ENCODE data around the gene TOX3.

Gene TOX3

DNA sequence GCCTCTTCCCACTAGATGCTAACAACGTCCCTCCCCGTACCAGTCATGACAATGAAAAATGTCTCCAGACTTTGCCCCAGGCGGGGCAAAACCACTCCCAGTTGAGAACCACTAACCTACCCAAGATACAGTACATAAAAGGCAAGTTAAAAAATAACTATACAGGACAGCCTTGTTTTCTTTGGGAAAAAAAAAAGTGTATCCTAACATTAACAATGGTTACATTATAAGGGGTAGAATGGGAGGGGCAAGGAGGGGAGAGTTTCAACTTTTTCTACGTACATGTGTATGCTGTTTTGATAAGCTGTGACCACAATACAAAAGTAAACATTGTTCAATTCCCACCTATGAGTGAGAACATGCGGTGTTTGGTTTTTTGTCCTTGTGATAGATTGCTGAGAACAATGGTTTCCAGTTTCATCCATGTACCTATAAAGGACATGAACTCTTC is 94.9 kb downstream of the TOX3 start:
- DNase-seq = no peak

DNA sequence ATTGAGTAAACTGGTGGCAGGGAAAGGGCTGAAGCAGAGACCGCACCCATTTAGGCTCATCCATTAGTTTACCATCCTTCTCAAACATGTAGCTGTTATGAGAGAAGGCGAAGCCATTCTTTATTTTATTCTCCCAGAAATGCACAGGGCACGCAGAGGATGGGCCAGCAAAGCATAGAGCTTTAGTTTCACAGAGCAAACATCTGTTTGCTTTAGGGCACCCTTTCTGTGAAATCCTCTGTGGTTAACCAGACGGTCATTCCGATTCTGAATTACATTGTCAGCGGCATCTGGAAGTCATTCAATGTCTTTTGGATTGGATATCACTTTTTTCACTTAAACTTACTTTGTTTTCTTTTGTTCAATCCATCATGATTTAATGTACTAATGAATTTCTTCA is 96.0 kb downstream of the TOX3 start:
- DNase-seq = no peak

DNA sequence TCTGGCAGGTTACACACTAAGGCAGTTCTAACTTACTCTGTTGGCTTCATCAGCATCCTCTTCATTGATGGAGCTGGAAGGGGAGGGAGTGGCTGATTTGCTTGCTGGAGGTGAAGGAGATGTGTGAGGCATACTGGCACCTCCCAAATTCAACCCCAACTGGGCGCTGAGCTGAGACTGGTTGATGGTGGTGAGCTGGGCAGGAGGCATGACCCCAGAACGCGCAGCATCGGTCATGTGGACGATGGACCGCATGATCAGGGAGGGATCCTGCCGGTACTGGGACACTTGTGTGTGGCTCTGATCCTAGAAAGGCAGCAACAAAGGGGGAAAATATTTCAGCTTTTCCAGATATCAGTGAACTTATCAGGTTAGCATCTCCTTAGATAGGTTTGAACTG is 96.7 kb downstream of the TOX3 start:
- no peak for DNase-seq

DNA sequence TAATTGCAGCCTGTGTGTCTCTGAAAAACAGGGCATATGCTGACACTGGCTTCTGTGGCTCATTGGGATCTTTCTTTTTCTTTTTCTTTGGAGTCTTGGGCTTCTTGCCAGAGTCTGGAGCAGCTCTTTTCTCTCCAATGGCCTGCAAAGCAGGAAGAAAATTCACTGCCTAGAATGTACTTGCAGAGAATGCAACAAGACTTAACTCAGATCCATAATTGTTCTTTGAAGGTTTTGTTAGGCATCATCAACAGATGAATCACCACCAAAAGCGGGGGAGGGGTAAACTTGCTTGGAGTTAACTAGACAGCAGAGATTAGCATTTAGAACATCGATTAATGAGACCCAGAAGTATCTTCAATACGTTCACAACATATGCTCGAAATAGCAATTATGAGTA is 100.9 kb downstream of the TOX3 start:
- DNase-seq = no peak

DNA sequence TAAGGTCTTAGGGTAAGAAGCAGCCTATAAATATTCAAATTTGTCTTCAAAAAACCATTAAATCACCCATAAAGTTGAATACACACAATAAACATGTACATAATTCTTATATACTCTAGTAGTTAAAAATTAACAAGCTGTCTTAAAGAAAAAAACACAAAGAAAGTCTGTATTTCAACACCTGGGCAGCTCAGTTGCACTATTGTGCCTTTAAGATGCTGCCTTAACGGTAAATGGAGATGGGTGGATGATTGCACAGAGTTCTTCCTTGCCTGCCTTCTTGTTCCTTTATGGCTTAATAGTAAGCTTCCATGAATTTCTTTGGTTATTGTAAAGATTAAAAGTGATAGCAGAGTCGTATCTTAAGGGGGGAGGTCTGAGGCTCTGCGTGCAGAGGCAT is 105.1 kb downstream of the TOX3 start:
- DNase-seq = no peak

DNA sequence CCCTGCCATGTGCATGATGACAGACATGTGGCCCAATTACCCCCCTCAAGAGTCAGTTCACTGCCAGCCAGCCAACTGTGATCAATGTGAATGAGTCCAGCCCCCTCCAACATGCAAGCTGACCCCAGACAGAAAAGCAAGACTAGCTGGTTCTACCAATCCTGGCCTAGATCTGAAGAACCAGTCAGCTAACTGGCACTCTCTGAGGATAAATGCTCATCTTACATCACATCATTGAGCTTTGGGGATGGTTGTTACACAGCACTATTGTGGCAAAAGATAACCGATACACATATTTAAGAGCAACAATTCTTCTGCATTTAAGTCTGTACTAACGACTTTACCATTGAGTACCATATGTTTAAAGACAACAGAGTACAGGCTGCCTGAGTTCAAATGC is 106.7 kb downstream of the TOX3 start:
- DNase-seq = no peak

DNA sequence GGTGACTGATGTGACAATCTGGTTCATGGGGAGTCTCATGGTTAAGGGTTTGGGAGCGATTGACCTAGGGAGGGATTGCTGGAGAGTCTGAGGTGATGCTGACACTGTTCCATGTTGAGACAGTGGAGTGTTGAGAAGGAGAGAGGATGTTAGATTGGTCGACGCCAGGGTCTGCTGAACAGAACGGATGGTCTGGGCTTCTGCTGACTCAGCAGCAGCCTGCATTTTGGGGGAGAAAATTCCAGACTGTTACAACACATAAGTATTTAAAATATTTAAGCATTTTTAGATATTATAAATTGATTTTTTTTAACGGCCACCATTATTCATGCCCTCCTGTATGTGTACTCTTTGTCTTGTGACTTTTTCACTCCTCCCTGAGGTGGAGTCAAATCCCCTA is 107.2 kb downstream of the TOX3 start:
- DNase-seq = no peak

DNA sequence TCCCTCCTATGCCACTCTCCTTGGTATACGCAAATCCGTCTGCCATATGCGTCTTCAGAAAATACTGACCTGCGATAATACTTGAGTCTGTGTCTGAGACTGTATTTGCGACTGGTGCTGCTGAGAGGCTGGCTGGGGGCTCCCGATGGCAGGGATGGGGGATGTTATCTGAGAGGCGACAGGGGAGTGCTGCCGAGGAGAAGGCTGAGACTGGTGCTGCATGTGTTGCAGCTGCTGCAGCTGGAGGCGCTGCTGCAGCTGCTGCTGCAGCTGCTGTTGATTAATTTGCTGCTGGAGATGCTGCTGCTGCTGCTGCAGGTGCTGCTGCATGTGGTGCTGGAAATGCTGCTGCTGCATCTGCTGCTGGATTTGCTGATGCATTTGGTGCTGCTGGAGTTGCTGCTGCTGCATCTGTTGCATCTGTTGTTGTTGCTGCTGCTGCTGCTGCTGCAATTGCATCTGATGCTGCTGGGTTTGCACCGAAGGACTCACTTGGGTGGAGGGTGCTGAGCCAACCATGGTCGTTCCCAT is 107.7 kb downstream of the TOX3 start:
- DNase-seq = no peak

DNA sequence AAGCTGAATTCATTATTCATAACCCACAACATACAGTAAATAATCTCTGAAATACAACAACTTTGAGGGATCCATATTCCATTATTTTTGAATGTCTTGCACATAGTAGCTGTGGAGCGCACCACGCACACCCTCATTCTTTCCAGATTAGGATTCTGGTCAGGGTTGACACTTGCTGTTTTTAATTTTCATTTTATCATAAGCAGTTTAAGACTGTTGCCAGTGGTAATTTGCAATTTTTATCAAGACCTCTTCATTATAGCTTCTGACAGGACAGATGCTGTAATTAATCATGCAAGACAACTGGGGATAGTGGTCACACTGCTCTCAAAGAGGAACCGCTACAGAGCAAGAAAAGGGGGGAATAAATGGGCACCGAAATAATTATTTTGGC is 109.7 kb downstream of the TOX3 start:
- DNase-seq = no peak

DNA sequence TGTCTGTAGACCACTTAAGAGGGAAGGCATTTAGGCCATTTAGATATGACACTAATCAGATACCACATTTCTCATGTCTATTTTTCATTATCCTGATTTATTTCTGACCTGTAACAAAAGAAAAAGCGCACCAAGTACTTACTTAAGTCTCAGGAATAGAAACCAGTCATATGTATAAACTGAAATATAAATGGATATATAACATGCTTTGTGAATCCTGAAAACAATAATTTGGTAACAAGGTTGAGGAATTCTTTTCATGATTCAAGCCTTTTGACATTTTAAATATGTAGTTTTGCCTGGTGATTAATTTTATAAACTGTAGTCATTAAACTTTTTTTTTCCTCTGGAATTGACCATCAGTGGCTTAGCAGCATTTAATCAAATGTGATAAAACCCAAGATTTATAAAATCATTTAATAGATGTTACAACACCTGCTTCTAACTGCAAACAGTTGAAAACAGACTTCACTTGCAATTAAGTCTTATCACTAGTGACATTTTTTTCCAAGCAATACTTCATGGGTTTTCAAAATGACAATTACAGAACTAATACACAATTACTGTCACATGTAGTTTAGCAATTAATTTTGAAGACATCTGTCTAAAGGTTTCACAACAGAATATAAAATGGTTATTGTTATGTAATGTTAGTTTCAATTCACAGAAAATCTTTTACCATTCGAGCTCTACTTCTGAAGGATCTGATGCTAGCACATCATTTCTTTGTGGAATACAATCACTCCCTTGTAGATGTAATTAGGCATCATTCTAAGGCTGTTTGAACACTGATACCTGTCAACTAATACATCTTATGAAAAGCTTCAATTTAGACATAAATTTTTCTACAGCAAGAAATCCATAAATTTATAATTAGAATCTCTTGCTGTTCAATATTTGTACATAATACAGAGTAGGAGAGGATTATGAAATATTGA is 110.3 kb downstream of the TOX3 start:
- DNase-seq = no peak

DNA sequence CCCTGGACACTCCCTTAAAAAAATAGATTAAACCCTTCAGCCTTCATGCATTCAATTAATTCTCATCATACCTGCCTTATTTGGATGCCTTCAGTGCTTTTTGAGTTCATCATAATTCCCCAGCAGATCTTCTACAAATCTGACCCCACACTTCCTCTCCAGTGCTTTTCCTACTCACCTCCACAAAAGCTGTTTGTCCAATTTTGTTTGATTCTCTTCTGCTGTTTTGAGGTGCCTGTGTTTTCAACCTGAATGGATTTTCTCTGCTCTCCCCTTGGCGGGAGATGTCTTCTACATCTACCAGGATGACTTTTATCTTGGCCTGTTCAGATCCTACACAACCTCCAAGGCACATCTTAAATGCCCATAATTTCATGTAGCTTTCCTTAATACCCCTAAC is 112.7 kb downstream of the TOX3 start:
- no peak for DNase-seq

DNA sequence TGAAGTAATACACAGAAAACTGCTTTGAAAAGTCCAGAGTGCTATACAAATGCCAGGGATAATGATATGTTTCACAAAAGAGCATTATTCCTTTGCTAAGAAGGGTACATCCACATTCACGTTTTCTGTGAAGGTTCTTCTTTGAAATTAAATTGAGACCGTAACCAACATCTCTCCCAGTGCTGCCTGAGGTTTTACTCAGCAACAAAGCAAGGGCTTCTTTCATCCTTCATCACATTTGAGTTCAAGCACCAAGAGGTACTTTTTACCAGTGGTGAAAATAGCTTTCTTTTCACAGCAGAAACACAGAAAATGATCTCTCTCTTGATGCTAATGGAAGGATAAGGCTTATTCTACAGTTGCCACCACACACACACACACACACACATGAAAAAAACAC is 113.3 kb downstream of the TOX3 start:
- no peak for DNase-seq

DNA sequence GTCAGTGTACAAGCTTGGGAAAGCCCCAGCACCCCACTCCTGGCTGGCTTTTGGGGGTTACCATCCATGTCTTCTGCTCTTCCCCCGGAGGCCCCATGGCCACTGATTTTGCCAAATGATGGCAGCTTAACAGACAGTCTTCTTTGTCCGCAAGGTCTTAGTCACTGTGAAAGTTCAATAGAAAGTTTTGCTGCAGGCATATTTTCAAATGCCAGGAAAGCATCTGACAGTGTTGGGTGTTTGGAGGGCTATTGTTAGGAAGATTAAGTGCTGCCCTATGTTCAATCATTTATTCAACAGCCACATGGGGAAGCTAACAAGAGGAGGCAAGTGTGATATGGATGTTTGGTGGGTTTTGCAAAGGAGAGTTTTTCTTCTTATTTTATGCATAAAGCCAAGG is 122.4 kb downstream of the TOX3 start:
- DNase-seq = no peak

DNA sequence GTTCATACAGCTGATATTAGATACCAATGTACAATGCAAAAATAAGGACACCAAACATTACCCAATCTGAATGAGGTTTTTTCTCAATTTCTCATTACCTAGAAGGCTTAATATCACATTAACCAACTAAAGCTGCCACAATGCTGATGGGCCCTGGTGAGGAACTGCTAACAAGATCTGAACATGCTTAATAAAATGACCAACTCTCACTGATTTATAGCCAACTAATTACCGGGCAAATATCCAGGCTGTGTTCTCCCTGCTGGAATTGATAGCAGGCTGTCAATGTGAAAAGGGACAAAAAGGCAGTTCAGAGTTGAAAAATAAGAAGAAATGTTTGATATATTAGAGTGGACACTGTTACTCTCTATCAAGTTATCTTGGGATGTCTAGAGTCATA is 124.6 kb downstream of the TOX3 start:
- no peak for DNase-seq

DNA sequence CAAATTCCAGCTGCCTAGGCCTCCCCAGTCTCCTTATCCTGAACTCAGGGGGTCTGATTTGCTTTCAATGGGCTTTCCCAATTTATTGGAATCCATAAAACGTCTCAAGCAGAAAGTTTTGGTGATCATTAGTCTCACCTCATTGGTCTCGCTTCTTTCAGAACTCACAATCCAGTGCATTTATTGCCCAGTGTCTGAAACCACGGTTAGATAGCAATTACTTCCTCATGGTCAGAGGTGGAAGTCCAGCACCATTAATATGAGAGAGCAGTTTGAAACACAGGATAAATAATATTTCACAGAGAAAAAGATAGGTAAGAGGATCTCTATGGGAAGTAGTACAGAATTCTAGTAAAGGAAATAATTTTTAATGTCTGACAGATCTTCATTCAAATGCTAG is 128.7 kb downstream of the TOX3 start:
- no peak for DNase-seq

DNA sequence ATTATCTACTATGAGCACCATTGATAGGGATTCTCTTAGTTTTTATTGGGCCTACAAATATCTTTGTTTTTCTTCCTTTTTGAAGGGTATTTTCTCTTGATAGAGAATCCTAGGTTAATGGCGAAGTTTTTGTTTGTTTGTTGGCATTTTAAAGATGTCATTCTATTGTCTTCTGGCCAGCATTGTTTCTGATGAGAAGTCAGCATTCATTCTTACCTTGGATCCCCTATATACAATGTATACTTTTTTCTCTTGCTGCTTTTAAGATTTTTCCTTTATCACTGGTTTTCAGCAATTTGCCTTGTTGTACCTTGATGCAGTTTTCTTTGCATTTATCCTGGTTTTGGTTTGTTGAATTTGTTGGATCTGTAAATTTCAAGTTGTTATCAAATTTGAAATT is 130.1 kb downstream of the TOX3 start:
- no peak for DNase-seq

DNA sequence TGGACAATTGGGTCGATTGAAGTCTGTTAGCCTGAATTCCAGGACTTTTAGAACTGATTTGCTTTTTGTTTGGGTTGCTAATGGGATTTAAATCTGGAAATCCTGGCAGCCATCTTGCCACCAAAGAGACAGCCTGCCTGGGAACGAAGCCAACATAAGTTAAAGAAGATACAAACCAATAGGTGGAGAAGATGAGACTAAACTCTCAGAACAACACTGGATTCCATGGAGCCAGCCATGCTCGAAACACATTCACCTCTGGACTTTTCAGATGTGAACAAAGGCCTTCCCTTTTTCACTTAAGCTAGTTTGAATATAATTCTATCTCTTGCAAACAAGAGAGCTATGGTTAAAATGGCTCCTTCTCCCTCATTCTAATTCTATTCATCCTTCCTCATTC is 135.9 kb downstream of the TOX3 start:
- no peak for DNase-seq

DNA sequence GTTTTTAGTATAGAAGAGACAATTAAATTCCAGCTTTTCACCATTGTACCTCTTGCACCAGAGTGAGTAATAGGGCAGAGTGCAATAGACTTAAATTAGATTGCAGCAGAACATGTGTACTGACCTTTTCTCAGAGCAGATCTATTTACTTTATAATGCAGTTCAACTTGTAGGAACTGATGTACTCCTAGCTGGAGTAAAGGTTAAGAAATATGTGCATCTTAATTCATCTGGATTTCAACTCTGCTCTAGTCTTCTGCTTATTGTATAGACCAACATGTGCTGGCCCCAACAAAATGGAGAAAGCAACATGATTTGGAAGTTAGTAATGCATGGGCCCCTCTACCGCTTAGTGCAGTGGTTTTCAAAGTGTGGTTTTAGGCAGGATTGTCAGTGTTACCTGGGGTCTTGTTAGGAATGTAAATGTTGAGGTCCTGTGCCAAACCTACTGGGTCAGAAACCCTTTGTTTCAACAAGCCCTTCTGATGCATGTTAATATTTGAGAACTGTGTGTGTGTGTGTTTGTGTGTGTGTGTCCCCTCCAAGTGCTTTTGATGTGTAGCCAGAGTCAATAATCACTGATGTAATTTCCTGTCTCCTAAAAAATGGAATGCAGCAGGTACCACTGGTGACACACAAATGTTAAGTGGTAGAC is 138.6 kb downstream of the TOX3 start:
- no peak for DNase-seq

DNA sequence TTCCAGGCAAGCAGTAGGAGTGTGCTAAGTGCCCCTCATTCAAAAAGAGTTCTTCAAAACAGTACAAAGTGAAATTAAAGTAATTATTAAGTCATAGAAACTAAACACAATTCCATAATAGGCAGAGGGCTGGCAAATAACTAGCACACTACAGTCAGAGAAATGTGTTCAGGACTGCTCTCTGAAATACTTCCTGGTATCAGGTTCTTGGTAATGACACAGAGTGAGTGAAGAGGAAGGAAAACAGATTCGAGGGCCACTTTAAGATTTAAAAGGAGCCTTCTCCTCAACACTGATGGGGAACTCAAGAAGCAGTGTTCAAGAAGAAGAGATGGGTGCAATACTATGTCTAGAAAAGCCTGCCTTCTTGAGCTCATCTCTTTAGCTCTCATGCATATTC is 139.2 kb downstream of the TOX3 start:
- no peak for DNase-seq

DNA sequence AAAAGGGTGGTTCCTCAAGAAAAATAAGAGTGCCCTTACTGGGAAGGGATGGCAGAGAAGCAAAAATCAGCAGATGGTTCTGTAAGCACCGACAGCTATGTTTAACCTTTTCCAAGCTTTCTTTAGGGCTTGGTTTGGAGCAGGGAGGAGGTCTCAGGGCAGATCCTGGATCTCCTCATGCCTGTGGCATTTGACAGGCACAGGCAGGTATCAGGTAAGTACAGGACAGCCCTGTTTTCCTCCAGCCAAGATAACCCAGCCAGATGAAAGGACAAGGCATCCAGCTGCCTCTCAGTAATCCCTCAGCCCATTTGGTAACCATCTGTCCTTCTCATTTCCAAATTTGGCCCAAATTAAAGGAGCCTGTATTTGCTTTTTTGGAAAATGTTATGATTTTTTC is 141.5 kb downstream of the TOX3 start:
- DNase-seq = no peak

DNA sequence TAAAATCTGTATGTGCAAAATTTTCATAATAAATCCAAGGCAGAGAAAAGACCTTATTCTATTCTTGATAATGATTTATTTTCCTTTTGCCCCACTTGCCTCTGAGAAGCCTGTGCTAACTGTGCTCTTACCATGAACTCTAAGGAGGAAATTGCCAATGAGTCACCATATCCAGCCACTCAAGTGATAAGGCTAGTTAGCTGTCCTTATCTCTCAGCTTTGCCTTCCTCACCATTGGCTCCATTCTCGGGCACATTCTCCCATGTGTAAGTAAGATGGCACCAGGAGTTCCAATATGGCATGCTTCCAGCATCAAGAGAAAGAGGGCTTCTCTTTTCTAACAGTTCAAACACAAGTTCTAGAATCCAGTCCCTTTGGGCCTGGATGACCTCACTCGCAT is 142.4 kb downstream of the TOX3 start:
- DNase-seq = no peak

DNA sequence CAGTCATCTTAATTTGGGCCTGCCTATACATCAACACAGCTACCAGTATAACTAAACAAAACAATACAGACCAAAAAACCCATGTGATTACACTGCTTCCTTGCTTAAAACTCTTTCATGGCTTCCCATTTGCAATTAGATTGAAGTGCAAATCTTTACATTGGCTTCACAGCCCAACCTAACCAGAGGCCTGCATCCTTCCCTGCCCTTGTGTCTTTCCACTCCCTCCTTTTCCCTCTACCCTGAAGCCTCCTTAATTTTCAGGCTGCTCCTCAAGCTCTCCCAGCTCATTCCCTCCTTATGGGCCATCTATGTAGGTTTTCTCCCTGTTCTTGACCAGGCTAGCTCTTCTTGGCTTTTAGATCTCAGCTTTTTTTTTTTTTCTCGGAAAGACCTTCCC is 147.8 kb downstream of the TOX3 start:
- no peak for DNase-seq

DNA sequence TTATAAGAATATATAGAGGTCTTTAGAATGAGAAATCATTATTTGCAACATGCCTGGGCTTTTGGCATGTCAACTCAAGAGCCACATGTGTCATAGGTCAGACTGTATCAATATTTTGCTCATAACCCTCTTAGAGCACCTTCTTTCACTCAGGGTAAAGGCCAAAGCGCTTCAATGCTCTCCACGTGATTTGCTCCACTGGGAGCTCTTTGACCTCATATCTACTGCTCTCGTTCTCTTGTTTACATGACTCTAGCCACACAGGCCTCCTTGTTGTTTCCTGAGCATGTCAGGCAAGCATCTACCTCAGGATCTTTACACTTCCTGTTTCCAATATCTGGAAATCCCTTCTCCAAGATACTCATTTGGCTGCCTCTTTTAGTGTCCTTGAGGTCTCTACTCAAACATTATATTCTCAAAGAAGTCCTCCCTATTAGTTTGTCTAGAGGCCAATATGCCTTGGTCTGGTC is 148.4 kb downstream of the TOX3 start:
- no peak for DNase-seq

DNA sequence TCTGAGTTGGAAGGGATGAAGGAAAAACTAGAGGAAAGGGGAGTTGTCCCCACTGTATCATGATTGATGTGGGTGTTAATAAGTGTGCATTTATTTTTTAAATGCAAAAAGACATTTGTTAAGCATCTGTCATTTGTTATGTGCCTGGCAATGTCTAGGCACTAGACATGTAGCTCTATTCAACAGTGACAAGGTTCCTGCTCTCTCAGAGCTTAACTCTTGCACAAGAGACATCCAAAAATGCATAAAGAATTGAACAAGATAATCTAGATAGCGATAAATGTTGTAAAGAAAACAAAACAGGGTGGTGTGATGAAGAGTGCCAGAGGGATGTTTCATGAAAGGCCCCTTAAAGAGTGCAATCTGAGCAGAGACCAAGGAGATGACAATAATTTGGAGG is 148.9 kb downstream of the TOX3 start:
- no peak for DNase-seq
